ENCODE results near the gene ADAMTSL1. TPM values are rescaled to one million over a fixed set of nuclear protein-coding genes. Genes with fewer than 3 reads are reported as not detected.

Gene ADAMTSL1
- total and polyA plus RNA-seq, 9 of the 15 experiments (the other 6 are each of a cell fraction or from before 2014, with no cell fraction given): 0.01 TPM; not detected in 8

DNA sequence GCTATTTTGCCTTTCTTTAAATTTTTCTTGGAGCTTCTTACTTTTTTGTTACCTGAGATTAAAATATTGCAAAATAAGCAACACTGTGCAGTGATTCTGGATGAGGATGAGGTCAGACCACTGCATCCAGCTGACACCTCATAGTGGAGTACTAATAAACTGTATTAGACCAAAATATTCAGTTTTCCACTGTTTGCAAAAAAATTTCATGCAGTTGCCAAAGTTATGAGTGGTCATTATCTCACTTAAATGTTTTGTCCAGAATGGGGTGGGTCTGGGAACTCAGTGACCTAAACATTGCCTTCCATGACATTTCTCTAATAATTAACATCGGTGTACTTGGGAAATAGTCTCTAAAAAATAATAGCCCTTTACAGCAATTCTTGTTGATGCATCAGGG lies 143.8 kb downstream of the ADAMTSL1 start:
- H4K20me1 ChIP-seq (replicated peaks; ENCODE audit: control insufficient read depth, insufficient read depth, low read length): no peaks in the 10 kb centered on the region
- H2AFZ ChIP-seq (ENCODE audit: low read depth, low read length): no peak overlapping the region
- ATAC-seq: no peak
- H3K27ac ChIP-seq (ENCODE audit: extremely low read depth, low read depth, low read length): no peak overlapping the region
- in situ Hi-C loops (cut with MboI): no loop called here
- FAIRE-seq: no peak
- H3K4me3 ChIP-seq: no peak overlapping the region
- intact Hi-C loops (cut with micrococcal nuclease): no loop called here
- DNase-seq (ENCODE audit: extremely low read depth in 1 of 4, low spot score in 3 of 4): no peak
- POLR2A ChIA-PET: no interaction called here
- CTCF ChIA-PET (ENCODE audit: low intra/inter-chr PET ratio): no interaction called here
- 8% methylated on average over 1 of the region's 1 CpG for WGBS (ENCODE audit: insufficient coverage, low coverage, missing lambda C conversion rate)
- no peaks in the 10 kb centered on the region for H3K9me3 ChIP-seq (replicated peaks; ENCODE audit: control insufficient read depth, insufficient read depth, low read depth, low read length)
- H3K4me1 ChIP-seq (replicated peaks in 1 of 2; ENCODE audit: control insufficient read depth in 2 of 2, insufficient read depth in 2 of 2, low read length in 2 of 2): no peaks in the 10 kb centered on the region
- no peaks in the 10 kb centered on the region for H3K79me2 ChIP-seq (ENCODE audit: control insufficient read depth, insufficient read depth, low read length)
- BruUV-seq (replicated peaks): no TSS peak
- no peaks in the 10 kb centered on the region for H3K27me3 ChIP-seq (ENCODE audit: control insufficient read depth in 2 of 2, insufficient read depth in 2 of 2, low read length in 2 of 2)
- no peak overlapping the region for H3K4me2 ChIP-seq (ENCODE audit: insufficient read depth, low read length)
- H3K9me1 ChIP-seq (ENCODE audit: control insufficient read depth, insufficient read depth, low read length): no peaks in the 10 kb centered on the region
- H3K36me3 ChIP-seq (ENCODE audit: control insufficient read depth, insufficient read depth, low read length): no peaks in the 10 kb centered on the region
- no peak overlapping the region for H3K9ac ChIP-seq (ENCODE audit: insufficient read depth in 1 of 2, low read depth in 2 of 2, low read length in 2 of 2)
- TF ChIP-seq CHD2 (IDR thresholded peaks at IDR 0.05; ENCODE audit: low read depth, low read length) (no peak), KDM5B (IDR thresholded peaks at IDR 0.05; ENCODE audit: insufficient replicate concordance, low read depth, low read length) (no peak), ZNF12 (CRISPR knock-in tag; IDR thresholded peaks at IDR 0.05) (no peak), HNRNPUL1 (IDR thresholded peaks at IDR 0.05; ENCODE audit: low read length) (no peak), KLF10 (CRISPR knock-in tag; IDR thresholded peaks at IDR 0.05) (no peak), MEF2A (IDR thresholded peaks at IDR 0.05; ENCODE audit: control insufficient read depth, low read depth, low read length) (no peak), LARP7 (IDR thresholded peaks at IDR 0.05) (no peak), ZC3H8 (IDR thresholded peaks at IDR 0.05) (no peak), GATA2 (CRISPR knock-in tag; IDR thresholded peaks at IDR 0.05) (no peak), ZNF184 (CRISPR knock-in tag; IDR thresholded peaks at IDR 0.05) (no peak), TAF15 (IDR thresholded peaks at IDR 0.05; ENCODE audit: low read depth, low read length) (no peak)
- TF ChIP-seq, protein P1, sequence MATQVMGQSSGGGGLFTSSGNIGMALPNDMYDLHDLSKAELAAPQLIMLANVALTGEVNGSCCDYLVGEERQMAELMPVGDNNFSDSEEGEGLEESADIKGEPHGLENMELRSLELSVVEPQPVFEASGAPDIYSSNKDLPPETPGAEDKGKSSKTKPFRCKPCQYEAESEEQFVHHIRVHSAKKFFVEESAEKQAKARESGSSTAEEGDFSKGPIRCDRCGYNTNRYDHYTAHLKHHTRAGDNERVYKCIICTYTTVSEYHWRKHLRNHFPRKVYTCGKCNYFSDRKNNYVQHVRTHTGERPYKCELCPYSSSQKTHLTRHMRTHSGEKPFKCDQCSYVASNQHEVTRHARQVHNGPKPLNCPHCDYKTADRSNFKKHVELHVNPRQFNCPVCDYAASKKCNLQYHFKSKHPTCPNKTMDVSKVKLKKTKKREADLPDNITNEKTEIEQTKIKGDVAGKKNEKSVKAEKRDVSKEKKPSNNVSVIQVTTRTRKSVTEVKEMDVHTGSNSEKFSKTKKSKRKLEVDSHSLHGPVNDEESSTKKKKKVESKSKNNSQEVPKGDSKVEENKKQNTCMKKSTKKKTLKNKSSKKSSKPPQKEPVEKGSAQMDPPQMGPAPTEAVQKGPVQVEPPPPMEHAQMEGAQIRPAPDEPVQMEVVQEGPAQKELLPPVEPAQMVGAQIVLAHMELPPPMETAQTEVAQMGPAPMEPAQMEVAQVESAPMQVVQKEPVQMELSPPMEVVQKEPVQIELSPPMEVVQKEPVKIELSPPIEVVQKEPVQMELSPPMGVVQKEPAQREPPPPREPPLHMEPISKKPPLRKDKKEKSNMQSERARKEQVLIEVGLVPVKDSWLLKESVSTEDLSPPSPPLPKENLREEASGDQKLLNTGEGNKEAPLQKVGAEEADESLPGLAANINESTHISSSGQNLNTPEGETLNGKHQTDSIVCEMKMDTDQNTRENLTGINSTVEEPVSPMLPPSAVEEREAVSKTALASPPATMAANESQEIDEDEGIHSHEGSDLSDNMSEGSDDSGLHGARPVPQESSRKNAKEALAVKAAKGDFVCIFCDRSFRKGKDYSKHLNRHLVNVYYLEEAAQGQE (IDR thresholded peaks at IDR 0.05; ENCODE audit: borderline replicate concordance): no peak
- TF ChIP-seq, protein P1 (CRISPR knock-in tag; IDR thresholded peaks at IDR 0.05; ENCODE audit: low read depth): no peak
- TF ChIP-seq, protein P2, sequence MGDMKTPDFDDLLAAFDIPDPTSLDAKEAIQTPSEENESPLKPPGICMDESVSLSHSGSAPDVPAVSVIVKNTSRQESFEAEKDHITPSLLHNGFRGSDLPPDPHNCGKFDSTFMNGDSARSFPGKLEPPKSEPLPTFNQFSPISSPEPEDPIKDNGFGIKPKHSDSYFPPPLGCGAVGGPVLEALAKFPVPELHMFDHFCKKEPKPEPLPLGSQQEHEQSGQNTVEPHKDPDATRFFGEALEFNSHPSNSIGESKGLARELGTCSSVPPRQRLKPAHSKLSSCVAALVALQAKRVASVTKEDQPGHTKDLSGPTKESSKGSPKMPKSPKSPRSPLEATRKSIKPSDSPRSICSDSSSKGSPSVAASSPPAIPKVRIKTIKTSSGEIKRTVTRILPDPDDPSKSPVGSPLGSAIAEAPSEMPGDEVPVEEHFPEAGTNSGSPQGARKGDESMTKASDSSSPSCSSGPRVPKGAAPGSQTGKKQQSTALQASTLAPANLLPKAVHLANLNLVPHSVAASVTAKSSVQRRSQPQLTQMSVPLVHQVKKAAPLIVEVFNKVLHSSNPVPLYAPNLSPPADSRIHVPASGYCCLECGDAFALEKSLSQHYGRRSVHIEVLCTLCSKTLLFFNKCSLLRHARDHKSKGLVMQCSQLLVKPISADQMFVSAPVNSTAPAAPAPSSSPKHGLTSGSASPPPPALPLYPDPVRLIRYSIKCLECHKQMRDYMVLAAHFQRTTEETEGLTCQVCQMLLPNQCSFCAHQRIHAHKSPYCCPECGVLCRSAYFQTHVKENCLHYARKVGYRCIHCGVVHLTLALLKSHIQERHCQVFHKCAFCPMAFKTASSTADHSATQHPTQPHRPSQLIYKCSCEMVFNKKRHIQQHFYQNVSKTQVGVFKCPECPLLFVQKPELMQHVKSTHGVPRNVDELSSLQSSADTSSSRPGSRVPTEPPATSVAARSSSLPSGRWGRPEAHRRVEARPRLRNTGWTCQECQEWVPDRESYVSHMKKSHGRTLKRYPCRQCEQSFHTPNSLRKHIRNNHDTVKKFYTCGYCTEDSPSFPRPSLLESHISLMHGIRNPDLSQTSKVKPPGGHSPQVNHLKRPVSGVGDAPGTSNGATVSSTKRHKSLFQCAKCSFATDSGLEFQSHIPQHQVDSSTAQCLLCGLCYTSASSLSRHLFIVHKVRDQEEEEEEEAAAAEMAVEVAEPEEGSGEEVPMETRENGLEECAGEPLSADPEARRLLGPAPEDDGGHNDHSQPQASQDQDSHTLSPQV (IDR thresholded peaks at IDR 0.05): no peak

Measured in K562 (cell line).